SK-N-SH treated with all-trans-retinoic acid at 6 μM for 48 hours (cell line): ENCODE results near the gene KCNS1.
A peak's percentile ranks its signal among the peaks of the same experiment; 100 is the strongest.

Experiments used
- ATAC-seq: fragments of 200-7000 bp; cut with Tn5 transposase; 3 replicates; pipeline ENCODE4 v1.9.1; 2020; ENCODE audit warnings: mild to moderate bottlenecking, moderate library complexity
- ARNTL ChIP-seq: fragments of 450-650 bp; formaldehyde crosslinking; IDR thresholded peaks from 2 replicates; pipeline ENCODE4 v1.5.0; 2020; ENCODE audit warnings: low read depth, mild to moderate bottlenecking, moderate library complexity, borderline replicate concordance
- BACH2 ChIP-seq: fragments of 250-450 bp; sonication (Bioruptor Pico); IDR thresholded peaks from 2 replicates; pipeline ENCODE4 v1.9.0; 2021; ENCODE audit warnings: mild to moderate bottlenecking, borderline replicate concordance
- CSDC2 ChIP-seq: fragments of 250-450 bp; sonication (Bioruptor Pico); IDR thresholded peaks from 2 replicates; pipeline ENCODE4 v1.5.0; 2020; ENCODE audit warnings: mild to moderate bottlenecking, moderate library complexity
- ESRRG ChIP-seq: fragments of 250-450 bp; sonication (Bioruptor Pico); IDR thresholded peaks from 2 replicates; pipeline ENCODE4 v1.6.1; 2021; ENCODE audit warnings: mild to moderate bottlenecking
- GLIS3 ChIP-seq: fragments of 250-450 bp; sonication (Bioruptor Pico); IDR thresholded peaks from 2 replicates; pipeline ENCODE4 v1.5.0; 2020; ENCODE audit warnings: mild to moderate bottlenecking, moderate library complexity
- ISL1 ChIP-seq: fragments of 250-450 bp; sonication (Bioruptor Pico); IDR thresholded peaks from 2 replicates; pipeline ENCODE4 v2.1.2; 2022; ENCODE audit warnings: mild to moderate bottlenecking, moderate library complexity
- OSR1 ChIP-seq: fragments of 250-450 bp; sonication (Bioruptor Pico); IDR thresholded peaks from 2 replicates; pipeline ENCODE4 v1.8.0; 2022; ENCODE audit warnings: moderate library complexity, mild to moderate bottlenecking, inconsistent platforms
- PPARA ChIP-seq: fragments of 250-450 bp; sonication (Bioruptor Pico); IDR thresholded peaks from 2 replicates; pipeline ENCODE4 v1.5.0; 2020; ENCODE audit warnings: mild to moderate bottlenecking, borderline replicate concordance
- RARB ChIP-seq: fragments of 250-450 bp; sonication (Bioruptor Pico); IDR thresholded peaks from 2 replicates; pipeline ENCODE4 v1.8.0; 2021; ENCODE audit warnings: mild to moderate bottlenecking, moderate library complexity
- SNAI2 ChIP-seq: fragments of 250-450 bp; sonication (Bioruptor Pico); IDR thresholded peaks from 2 replicates; pipeline ENCODE4 v1.5.0; 2020; ENCODE audit warnings: mild to moderate bottlenecking, moderate library complexity
- ZC3H10 ChIP-seq: fragments of 250-450 bp; sonication (Bioruptor Pico); IDR thresholded peaks from 2 replicates; pipeline ENCODE4 v1.5.1; 2021; ENCODE audit warnings: mild to moderate bottlenecking, moderate library complexity
- ZFP3 ChIP-seq: fragments of 250-450 bp; sonication (Bioruptor Pico); IDR thresholded peaks from 2 replicates; pipeline ENCODE4 v1.5.0; 2020; ENCODE audit warnings: mild to moderate bottlenecking, moderate library complexity
- ZFP30 ChIP-seq: fragments of 450-650 bp; formaldehyde crosslinking; IDR thresholded peaks from 2 replicates; pipeline ENCODE4 v1.5.0; 2022; ENCODE audit warnings: mild to moderate bottlenecking, moderate library complexity
- ZNF565 ChIP-seq: fragments of 450-650 bp; formaldehyde crosslinking; conservative IDR thresholded peaks from 2 replicates; pipeline ENCODE4 v1.5.0; 2020; ENCODE audit warnings: low read depth, mild to moderate bottlenecking, moderate library complexity
- ZNF70 ChIP-seq: fragments of 450-650 bp; formaldehyde crosslinking; IDR thresholded peaks from 2 replicates; pipeline ENCODE4 v1.5.0; 2020; ENCODE audit warnings: mild to moderate bottlenecking, moderate library complexity
- ZNF8 ChIP-seq: fragments of 450-650 bp; formaldehyde crosslinking; IDR thresholded peaks from 2 replicates; pipeline ENCODE4 v1.5.0; 2020; ENCODE audit warnings: mild to moderate bottlenecking, moderate library complexity
- TF ChIP-seq, protein P1 (sequence below): fragments of 250-450 bp; sonication (Bioruptor Pico); IDR thresholded peaks from 2 replicates; pipeline ENCODE4 v1.5.1; 2020; ENCODE audit warnings: low read depth, mild to moderate bottlenecking, moderate library complexity
- TF ChIP-seq, protein P2 (sequence below): fragments of 250-450 bp; sonication (Bioruptor Pico); IDR thresholded peaks from 2 replicates; pipeline ENCODE4 v1.8.0; 2020; ENCODE audit warnings: mild to moderate bottlenecking, moderate library complexity, borderline replicate concordance
- TF ChIP-seq, protein P3 (sequence below): fragments of 250-450 bp; sonication (Bioruptor Pico); IDR thresholded peaks from 2 replicates; pipeline ENCODE4 v1.8.0; 2021; ENCODE audit warnings: low read depth, mild to moderate bottlenecking, moderate library complexity, borderline replicate concordance
- TF ChIP-seq, protein P4 (sequence below): fragments of 250-450 bp; sonication (Bioruptor Pico); IDR thresholded peaks from 2 replicates; pipeline ENCODE4 v1.5.1; 2021; ENCODE audit warnings: mild to moderate bottlenecking, moderate library complexity
- TF ChIP-seq, protein P5 (sequence below): fragments of 250-450 bp; sonication (Bioruptor Pico); IDR thresholded peaks from 2 replicates; pipeline ENCODE4 v1.5.0; 2020; ENCODE audit warnings: mild to moderate bottlenecking, moderate library complexity

KCNS1 gene

DNA sequence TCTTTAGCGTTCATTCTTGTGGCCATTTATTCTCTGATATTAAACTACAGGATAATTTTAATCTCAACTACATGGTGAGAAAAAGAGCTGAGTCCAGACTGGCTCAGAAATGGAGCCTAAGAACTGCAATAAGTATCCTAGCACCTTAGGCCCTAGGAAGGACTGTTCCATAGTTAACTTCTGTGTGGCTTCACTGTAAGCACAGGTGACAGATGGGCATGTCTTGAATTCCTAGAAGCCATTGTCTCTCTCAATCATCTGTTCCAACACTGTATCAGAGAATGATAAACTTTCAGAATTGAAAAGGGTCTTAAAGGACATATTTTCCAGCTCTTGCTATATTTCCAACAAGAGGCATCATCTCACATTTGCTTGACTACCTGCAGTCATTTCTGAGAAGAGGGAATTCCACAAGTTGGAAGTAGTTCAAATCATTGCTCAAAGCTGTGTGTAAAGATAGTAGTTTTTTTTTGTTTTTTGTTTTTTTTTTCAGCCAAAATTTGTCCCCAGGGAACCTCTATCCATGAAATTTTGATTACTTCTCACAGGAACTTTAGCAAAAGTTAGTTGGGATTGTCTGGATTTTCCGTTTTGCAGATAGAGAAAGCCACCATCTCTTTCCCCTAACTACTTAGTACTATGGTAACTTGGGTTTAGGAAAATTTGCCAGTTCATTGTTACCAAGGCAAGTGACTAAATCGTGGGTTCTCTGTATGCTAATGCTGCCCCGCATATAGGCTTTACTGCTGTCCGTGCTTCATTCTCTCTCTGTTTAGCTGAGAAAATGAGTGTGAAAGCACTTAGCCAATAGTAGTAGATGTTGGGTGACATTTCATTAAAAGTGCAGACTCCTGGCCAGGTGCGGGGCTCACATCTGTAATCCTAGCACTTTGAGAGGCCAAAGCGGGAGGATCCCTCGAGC, 47.2 kb downstream of the KCNS1 start:
- ATAC-seq: peak; percentile 72
- TF ChIP-seq ZC3H10 (CRISPR knock-in tag) (peak; percentile 19; the same call in 1 of the 2 replicates), ISL1 (no peak)

DNA sequence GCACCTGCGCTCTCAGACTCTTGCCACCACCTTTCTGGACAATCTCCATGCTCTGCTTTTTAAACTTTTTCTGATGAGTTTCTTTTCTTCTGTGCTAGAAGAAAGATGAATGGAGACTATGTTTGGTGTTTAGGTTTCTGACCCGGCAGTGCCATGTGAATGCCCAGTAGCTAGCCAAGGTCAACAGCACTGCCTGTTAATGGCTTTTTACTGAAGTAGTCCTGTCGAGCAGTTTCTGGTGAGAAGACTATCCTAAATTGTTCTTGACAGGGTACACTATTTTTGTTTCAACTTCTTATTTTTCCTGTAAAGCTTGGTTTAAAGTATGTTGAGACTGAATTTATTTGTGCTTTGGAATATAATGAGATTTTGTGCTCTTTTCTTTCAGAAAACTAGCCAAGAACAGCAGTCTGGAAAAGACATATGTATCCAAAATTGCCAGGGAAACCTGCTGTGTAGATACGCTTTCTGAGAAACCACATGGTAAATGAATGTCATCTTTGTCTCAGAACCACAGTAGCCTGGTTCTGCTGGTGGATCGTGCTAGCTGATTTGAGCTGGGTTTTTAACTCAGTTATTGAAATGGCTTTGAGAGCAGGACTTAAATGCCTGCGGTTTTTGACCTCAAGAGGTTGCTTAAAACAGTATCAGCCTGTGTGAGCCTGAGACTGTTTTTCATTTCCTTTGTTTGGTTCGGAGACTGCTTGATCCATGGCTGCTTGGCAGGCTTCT, 48.1 kb downstream of the KCNS1 start:
- ATAC-seq: peak; percentile 87
- TF ChIP-seq PPARA (CRISPR knock-in tag) (no peak), CSDC2 (CRISPR knock-in tag) (no peak), ZFP30 (CRISPR knock-in tag) (no peak), ZC3H10 (CRISPR knock-in tag) (no peak; the same call in 1 of the 2 replicates), ISL1 (peak; percentile 89)
- TF ChIP-seq, protein P1, sequence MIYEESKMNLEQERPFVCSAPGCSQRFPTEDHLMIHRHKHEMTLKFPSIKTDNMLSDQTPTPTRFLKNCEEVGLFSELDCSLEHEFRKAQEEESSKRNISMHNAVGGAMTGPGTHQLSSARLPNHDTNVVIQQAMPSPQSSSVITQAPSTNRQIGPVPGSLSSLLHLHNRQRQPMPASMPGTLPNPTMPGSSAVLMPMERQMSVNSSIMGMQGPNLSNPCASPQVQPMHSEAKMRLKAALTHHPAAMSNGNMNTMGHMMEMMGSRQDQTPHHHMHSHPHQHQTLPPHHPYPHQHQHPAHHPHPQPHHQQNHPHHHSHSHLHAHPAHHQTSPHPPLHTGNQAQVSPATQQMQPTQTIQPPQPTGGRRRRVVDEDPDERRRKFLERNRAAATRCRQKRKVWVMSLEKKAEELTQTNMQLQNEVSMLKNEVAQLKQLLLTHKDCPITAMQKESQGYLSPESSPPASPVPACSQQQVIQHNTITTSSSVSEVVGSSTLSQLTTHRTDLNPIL (CRISPR knock-in tag): no peak

DNA sequence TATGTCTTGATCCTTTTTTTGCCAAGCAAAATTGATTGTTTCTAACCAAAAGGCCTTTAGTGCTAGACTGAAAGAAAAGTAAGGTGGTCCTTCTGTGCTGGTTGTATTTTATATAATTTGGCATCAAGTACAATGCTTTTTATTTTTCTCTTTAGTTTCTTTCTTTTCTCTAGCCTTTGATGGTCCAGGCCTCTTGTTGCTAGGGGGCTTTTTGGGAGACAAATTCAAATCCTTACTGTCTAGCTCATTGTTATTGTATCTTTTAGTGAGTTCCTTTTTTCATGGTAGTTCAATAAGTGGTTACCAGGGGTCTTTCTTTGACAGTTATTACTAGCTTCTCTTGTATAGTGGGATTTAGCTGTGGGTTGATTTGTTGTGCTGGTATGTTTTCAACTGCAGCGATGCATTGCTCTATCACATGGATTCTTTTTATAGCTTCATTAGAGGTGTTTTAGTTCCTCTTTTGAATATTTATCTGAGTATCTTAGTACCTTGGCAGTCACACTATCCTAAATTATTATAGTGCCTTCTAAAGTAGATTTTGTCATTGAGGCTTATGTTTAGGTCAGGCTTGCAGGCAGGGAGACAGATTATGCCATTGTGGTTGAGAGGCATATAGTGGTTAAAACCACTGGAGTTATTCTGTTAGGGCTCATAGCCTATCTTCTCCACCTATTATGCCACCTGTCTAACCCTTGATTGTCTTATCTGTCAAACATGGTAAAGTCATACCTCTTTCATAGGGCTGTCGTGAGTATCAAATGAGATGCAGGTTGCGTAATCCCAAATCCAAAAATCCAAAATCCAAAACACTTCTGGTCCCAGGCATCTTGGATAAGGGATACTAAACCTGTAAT, 49.5 kb downstream of the KCNS1 start:
- TF ChIP-seq, protein P2, sequence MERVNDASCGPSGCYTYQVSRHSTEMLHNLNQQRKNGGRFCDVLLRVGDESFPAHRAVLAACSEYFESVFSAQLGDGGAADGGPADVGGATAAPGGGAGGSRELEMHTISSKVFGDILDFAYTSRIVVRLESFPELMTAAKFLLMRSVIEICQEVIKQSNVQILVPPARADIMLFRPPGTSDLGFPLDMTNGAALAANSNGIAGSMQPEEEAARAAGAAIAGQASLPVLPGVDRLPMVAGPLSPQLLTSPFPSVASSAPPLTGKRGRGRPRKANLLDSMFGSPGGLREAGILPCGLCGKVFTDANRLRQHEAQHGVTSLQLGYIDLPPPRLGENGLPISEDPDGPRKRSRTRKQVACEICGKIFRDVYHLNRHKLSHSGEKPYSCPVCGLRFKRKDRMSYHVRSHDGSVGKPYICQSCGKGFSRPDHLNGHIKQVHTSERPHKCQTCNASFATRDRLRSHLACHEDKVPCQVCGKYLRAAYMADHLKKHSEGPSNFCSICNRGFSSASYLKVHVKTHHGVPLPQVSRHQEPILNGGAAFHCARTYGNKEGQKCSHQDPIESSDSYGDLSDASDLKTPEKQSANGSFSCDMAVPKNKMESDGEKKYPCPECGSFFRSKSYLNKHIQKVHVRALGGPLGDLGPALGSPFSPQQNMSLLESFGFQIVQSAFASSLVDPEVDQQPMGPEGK: no peak
- TF ChIP-seq CSDC2 (CRISPR knock-in tag) (no peak), ZC3H10 (CRISPR knock-in tag) (no peak), ESRRG (CRISPR knock-in tag) (no peak)
- no peak for ATAC-seq

DNA sequence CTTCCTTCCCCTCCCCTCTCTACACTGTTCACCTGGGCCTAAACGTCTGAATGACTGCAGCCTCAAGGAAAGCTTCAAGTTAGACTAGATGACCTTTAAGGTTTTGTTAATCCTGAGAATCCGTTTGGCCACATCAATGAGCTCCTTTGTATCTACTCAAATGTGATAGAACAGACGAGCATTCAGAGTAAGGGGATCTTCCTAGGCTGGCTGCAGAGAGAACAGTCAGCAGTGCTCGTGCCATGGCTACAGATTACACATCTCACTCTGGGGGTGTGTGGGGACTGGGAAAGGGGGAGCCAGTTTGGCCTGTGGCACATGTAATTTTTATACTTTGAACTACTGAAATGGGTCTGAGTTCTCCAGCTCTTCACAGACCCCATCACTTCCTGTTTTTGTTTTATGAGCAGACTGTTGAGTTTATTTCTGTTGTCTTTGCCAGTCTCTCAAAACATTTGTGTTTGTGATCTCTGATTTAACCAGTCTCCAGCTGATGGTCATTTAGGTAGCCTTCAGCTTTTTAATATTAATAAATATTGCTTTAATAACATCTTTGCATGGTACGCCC, 50.9 kb downstream of the KCNS1 start:
- no peak for ATAC-seq
- no peak for TF ChIP-seq CSDC2 (CRISPR knock-in tag)
- TF ChIP-seq SNAI2 (CRISPR knock-in tag): no peak
- TF ChIP-seq ZFP3 (CRISPR knock-in tag): no peak
- no peak for TF ChIP-seq BACH2 (CRISPR knock-in tag)
- no peak for TF ChIP-seq PPARA (CRISPR knock-in tag)
- no peak for TF ChIP-seq GLIS3 (CRISPR knock-in tag)
- TF ChIP-seq, protein P1 (CRISPR knock-in tag): no peak
- TF ChIP-seq, protein P3, sequence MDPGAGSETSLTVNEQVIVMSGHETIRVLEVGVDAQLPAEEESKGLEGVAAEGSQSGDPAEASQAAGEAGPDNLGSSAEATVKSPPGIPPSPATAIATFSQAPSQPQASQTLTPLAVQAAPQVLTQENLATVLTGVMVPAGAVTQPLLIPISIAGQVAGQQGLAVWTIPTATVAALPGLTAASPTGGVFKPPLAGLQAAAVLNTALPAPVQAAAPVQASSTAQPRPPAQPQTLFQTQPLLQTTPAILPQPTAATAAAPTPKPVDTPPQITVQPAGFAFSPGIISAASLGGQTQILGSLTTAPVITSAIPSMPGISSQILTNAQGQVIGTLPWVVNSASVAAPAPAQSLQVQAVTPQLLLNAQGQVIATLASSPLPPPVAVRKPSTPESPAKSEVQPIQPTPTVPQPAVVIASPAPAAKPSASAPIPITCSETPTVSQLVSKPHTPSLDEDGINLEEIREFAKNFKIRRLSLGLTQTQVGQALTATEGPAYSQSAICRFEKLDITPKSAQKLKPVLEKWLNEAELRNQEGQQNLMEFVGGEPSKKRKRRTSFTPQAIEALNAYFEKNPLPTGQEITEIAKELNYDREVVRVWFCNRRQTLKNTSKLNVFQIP (CRISPR knock-in tag): no peak
- TF ChIP-seq, protein P4, sequence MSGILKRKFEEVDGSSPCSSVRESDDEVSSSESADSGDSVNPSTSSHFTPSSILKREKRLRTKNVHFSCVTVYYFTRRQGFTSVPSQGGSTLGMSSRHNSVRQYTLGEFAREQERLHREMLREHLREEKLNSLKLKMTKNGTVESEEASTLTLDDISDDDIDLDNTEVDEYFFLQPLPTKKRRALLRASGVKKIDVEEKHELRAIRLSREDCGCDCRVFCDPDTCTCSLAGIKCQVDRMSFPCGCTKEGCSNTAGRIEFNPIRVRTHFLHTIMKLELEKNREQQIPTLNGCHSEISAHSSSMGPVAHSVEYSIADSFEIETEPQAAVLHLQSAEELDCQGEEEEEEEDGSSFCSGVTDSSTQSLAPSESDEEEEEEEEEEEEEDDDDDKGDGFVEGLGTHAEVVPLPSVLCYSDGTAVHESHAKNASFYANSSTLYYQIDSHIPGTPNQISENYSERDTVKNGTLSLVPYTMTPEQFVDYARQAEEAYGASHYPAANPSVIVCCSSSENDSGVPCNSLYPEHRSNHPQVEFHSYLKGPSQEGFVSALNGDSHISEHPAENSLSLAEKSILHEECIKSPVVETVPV (CRISPR knock-in tag): no peak
- TF ChIP-seq ZNF565 (CRISPR knock-in tag): no peak
- TF ChIP-seq, protein P5, sequence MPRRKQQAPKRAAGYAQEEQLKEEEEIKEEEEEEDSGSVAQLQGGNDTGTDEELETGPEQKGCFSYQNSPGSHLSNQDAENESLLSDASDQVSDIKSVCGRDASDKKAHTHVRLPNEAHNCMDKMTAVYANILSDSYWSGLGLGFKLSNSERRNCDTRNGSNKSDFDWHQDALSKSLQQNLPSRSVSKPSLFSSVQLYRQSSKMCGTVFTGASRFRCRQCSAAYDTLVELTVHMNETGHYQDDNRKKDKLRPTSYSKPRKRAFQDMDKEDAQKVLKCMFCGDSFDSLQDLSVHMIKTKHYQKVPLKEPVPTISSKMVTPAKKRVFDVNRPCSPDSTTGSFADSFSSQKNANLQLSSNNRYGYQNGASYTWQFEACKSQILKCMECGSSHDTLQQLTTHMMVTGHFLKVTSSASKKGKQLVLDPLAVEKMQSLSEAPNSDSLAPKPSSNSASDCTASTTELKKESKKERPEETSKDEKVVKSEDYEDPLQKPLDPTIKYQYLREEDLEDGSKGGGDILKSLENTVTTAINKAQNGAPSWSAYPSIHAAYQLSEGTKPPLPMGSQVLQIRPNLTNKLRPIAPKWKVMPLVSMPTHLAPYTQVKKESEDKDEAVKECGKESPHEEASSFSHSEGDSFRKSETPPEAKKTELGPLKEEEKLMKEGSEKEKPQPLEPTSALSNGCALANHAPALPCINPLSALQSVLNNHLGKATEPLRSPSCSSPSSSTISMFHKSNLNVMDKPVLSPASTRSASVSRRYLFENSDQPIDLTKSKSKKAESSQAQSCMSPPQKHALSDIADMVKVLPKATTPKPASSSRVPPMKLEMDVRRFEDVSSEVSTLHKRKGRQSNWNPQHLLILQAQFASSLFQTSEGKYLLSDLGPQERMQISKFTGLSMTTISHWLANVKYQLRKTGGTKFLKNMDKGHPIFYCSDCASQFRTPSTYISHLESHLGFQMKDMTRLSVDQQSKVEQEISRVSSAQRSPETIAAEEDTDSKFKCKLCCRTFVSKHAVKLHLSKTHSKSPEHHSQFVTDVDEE: no peak
- no peak for TF ChIP-seq ZC3H10 (CRISPR knock-in tag)
- no peak for TF ChIP-seq ESRRG (CRISPR knock-in tag)
- no peak for TF ChIP-seq ARNTL (CRISPR knock-in tag)
- TF ChIP-seq ZNF8 (CRISPR knock-in tag): no peak
- no peak for TF ChIP-seq ZNF70
- no peak for TF ChIP-seq RARB (CRISPR knock-in tag)
- TF ChIP-seq OSR1 (CRISPR knock-in tag): no peak
